ENCODE results near the gene DENND2D. TPM values are rescaled to one million over a fixed set of nuclear protein-coding genes. Genes with fewer than 3 reads are reported as not detected.

The DENND2D gene
- total RNA-seq, 2 experiments from 2014 or later, result 232 TPM

GRCh38 chr1:111211921-111212320, 11.5 kb upstream of the DENND2D start:
- CTCF ChIA-PET, result no interaction called here

DNA sequence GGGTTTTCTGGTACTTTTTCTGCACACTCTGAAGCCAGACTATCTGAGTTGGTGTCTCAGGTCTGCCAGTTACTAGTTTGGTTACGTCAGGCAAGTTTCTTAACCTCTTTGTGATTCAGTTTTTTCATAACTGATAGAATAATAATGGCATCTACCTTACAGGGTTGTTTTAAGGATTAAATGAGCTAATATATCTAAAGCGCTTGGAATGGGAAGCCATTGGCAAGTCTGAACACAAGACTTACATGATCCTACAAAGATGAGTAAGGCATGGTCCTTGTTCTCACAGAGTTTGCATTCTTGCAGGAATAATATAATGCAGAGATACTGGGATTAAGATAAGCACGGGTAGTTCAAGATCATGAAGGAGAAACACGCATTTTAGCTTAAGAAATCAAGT, 9.2 kb upstream of the DENND2D start:
- ChIA-PET POLR2A (no interaction called here), CTCF (no interaction called here)

More at GRCh38 chr1:111211921-111212320, 11.5 kb upstream of the DENND2D start:
- POLR2A ChIA-PET, result no interaction called here

- CTCF ChIA-PET, result no interaction called here
Measured at GRCh38 chr1:111208921-111209320, 8.5 kb upstream of the DENND2D start.

DNA sequence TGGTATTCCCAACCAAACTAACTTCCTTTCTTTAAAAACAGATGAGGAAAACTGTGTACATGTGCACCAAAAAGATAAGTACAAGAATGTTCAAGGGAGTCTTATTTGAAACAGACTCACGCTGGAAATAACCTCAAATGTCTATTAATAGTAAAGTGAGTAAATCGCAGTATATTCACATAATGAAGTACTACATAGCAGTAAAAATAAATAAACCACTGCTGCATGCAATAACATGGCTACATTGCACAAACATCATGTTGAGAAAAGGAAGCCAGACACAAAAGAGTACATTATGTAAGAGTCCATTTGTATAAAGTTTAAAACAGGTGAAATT, 5.2 kb upstream of the DENND2D start:
- CTCF ChIA-PET, result no interaction called here
- POLR2A ChIA-PET, result no interaction called here

More at GRCh38 chr1:111208921-111209320, 8.5 kb upstream of the DENND2D start:
- POLR2A ChIA-PET, result interaction anchor here (0.6 kb wide), 1 partner anchor 12 kb away, joined by 4 read pairs; no protein-coding TSS in a partner anchor

- CTCF ChIA-PET, result interaction anchor here (1.2 kb wide), 1 partner anchor 13 kb away, joined by 3 read pairs; no protein-coding TSS in a partner anchor
Measured at GRCh38 chr1:111204983-111205713, 4.7 kb upstream of the DENND2D start.

GRCh38 chr1:111204201-111204982, 3.9 kb upstream of the DENND2D start:
- POLR2A ChIA-PET, result interaction anchor here (0.9 to 8.4 kb wide), 2 partner anchors 9 to 13 kb away, joined by 3 to 154 read pairs; no protein-coding TSS in a partner anchor
- CTCF ChIA-PET, result interaction anchor here (0.9 to 1.4 kb wide), 6 partner anchors 11 to 17 kb away, joined by 3 to 12 read pairs (median 4); no protein-coding TSS in a partner anchor

More at GRCh38 chr1:111204983-111205713, 4.7 kb upstream of the DENND2D start:
- POLR2A ChIA-PET, result no interaction called here

- ChIA-PET CTCF (interaction anchor here (0.6 to 1.4 kb wide), 6 partner anchors 11 to 23 kb away, joined by 3 to 12 read pairs (median 4); no protein-coding TSS in a partner anchor), POLR2A (interaction anchor here (0.6 to 8.4 kb wide), 3 partner anchors 8 to 23 kb away, joined by 3 to 154 read pairs (median 3); no protein-coding TSS in a partner anchor)
Measured at GRCh38 chr1:111203681-111204200, 3.3 kb upstream of the DENND2D start.

DNA sequence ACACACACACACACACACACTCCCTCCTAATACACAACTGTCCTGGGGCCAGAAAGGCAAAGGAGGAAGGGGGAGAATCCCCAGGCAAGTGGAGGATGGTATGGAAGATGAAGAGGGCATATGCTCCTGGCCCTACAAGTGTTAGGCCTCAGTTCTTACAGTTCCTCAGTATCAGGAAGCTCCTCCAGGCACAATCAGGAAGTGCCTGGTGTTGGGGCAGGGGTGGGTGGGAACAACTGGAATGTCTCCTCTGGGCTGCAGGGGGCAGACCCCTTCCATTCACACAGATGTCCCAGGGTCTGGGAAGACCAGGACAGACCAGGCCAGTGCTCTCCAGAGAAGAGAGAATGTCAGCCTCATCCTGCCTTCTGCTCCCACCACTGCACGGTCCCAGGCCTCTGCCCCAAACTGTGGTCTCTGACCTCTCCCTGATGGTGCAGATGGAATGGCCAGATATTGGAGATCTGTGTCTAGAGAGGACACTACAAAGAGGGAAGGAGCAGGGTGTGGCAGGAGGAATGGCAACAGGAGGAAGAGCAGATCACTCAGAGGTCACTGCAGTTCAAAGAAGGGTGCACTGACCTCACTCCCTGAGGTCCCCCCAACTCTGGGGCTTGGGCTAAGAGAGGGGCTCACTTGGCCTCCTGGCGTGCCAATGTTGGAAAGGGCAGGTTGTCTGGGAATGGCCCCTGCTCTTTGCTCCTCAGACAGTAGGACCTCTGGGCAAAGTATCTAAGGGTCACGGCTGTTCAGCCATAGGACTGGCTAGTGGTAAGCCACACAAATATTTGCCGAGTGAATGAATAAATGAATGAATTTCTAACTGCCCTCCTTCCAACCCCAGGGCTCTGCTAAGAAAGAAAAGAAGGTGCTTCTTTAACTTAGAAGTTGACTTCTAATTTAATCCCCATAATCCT, 2.5 kb upstream of the DENND2D start:
- ChIA-PET CTCF (interaction anchor here (0.6 to 1.4 kb wide), 7 partner anchors 12 to 175 kb away, joined by 3 to 12 read pairs (median 4); no protein-coding TSS in a partner anchor), POLR2A (interaction anchor here (0.6 to 8.4 kb wide), 3 partner anchors 7 to 23 kb away, joined by 3 to 154 read pairs (median 3); no protein-coding TSS in a partner anchor)

DNA sequence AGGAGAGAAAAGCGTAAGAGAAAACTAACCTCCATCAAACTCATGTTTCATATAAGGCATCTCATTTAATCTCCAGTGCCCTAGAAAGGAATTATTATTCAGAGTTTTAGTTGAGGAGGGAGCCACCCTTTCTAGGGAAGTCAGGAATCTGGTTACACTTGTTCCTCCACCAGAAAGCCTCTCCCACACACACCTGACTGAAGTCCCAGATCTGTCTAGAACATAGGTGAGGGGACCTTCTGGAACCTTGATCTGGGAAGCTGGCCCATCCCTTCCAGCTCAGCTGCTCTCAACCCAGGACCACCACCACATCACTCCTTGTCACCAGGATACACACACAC, 1.9 kb upstream of the DENND2D start:
- POLR2A ChIA-PET, result interaction anchor here (8.4 kb wide), 1 partner anchor 15 kb away, joined by 154 read pairs; no protein-coding TSS in a partner anchor

DNA sequence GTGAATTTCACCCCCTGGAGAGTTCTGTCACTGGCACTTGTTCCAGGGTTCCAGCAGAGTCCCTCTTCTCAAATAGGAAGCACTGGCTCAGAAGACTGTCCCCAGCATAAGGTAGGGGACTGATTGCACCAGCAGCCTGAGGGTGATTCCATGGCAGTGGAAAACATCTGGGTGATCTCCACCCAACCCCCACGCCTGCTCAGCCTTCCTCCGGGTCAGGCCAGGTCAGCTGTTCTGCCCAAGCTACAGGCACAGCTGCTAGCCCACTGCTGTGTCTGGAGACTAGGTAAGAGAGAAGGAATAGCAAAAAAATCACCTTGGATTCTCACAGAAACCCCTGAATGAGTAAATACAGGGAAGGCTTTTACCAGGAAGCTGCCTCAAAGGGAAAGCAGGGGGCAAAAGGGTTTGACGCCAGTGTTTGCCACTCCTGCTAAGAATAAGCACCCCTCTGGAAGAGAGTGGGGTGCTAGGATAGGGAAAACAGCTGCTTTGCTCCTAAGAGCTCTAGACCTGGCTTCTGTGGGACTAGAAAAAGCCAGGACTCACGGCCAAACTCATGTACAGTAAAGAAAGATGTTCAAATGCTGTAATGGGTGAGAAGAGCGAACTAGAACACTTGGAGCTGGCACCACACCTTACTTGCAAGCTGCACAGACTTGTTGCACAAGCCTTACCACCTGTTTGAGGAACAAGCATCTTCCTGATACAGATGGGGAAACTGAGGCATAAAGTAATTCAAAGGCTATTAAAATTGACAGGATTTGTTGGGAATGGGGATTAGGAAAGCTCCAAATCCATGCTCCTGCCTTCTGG, 1.0 kb upstream of the DENND2D start:
- ChIA-PET CTCF (interaction anchor here (1.1 to 7.3 kb wide), 3 partner anchors 17 to 199 kb away, joined by 4 to 73 read pairs (median 6); no protein-coding TSS in a partner anchor), POLR2A (interaction anchor here (1.0 to 8.4 kb wide), 2 partner anchors 16 to 62 kb away, joined by 3 to 154 read pairs; no protein-coding TSS in a partner anchor)

More for the DNA sequence above, 1.9 kb upstream of the DENND2D start:
- CTCF ChIA-PET, result interaction anchor here (0.7 to 1.6 kb wide), 2 partner anchors 175 to 199 kb away, joined by 4 read pairs; no protein-coding TSS in a partner anchor

GRCh38 chr1:111200802-111201161, 336 bp upstream of the DENND2D start:
- ChIA-PET POLR2A (interaction anchor here (1.0 to 8.4 kb wide), 4 partner anchors 10 to 62 kb away, joined by 3 to 154 read pairs (median 3); no protein-coding TSS in a partner anchor), CTCF (interaction anchor here (1.6 to 7.3 kb wide), 2 partner anchors 18 to 200 kb away, joined by 4 to 73 read pairs; no protein-coding TSS in a partner anchor)

GRCh38 chr1:111199329-111199728, 1.1 kb downstream of the DENND2D start:
- ChIA-PET CTCF (interaction anchor here (0.7 to 7.3 kb wide), 7 partner anchors 12 to 308 kb away, joined by 3 to 73 read pairs (median 4); no protein-coding TSS in a partner anchor), POLR2A (interaction anchor here (8.4 kb wide), 1 partner anchor 18 kb away, joined by 154 read pairs; no protein-coding TSS in a partner anchor)

- POLR2A ChIA-PET, result interaction anchor here (1.1 to 8.4 kb wide), 2 partner anchors 18 to 19 kb away, joined by 4 to 154 read pairs; no protein-coding TSS in a partner anchor
Measured at GRCh38 chr1:111198836-111199235, 1.6 kb downstream of the DENND2D start.

GRCh38 chr1:111197598-111198284, 2.7 kb downstream of the DENND2D start:
- CTCF ChIA-PET, result interaction anchor here (2.1 to 7.3 kb wide), 2 partner anchors 21 to 25 kb away, joined by 7 to 73 read pairs; no protein-coding TSS in a partner anchor
- POLR2A ChIA-PET, result interaction anchor here (1.1 to 8.4 kb wide), 2 partner anchors 18 to 19 kb away, joined by 4 to 154 read pairs; no protein-coding TSS in a partner anchor

More at GRCh38 chr1:111198836-111199235, 1.6 kb downstream of the DENND2D start:
- CTCF ChIA-PET, result interaction anchor here (0.7 to 7.3 kb wide), 6 partner anchors 11 to 309 kb away, joined by 3 to 73 read pairs (median 4); no protein-coding TSS in a partner anchor

DNA sequence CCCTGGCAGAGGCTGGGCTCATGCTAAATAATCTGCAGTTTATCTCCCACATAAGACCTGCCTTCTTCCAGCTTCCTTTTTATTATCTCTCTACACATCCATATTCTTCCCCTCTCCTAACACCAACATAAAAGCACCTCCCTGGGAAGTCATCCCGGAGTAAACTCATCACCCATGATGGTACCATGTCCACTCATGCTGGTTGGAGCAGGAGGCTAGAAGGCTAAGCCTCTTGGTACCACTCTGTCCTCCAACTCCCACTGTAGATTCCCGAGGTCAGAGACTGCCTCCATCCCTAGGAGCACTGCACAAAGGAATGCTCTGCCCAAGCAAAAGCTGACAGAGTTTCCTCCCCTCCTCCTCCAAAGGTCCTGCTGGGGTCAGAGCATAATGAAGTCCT, 4.2 kb downstream of the DENND2D start:
- POLR2A ChIA-PET, result interaction anchor here (0.6 to 8.4 kb wide), 3 partner anchors 8 to 21 kb away, joined by 3 to 154 read pairs (median 3); no protein-coding TSS in a partner anchor

More for the DNA sequence above, 4.2 kb downstream of the DENND2D start:
- CTCF ChIA-PET, result interaction anchor here (1.4 to 7.3 kb wide), 2 partner anchors 22 to 26 kb away, joined by 3 to 73 read pairs; no protein-coding TSS in a partner anchor
